Colonic mucosa (tissue), 4 donors: ENCODE data around the gene SIGLEC14. TPM values are rescaled to one million over a fixed set of nuclear protein-coding genes. Genes with fewer than 3 reads are reported as not detected.

Experiments used
- DNase-seq: peaks from one replicate; pipeline ENCODE4 v3.0.0-alpha.2; 2020
- H3K27ac ChIP-seq: fragments of 200-600 bp; one replicate; pipeline ENCODE4 v1.8.0; 2021
- H3K27me3 ChIP-seq: fragments of 200-600 bp; one replicate; pipeline ENCODE4 v1.8.0; 2021
- H3K36me3 ChIP-seq: fragments of 200-600 bp; one replicate; pipeline ENCODE4 v1.8.0; 2021
- H3K4me1 ChIP-seq: fragments of 200-600 bp; one replicate; pipeline ENCODE4 v1.8.0; 2021; ENCODE audit warnings: mild to moderate bottlenecking
- H3K4me3 ChIP-seq: fragments of 200-600 bp; one replicate; pipeline ENCODE4 v1.8.0; 2021
- H3K9ac ChIP-seq, 2 donors: one replicate each; pipeline ENCODE4 v1.7.0; 2013; ENCODE audit warnings: control low read depth in 2 of 2, low read depth in 2 of 2, low read length in 2 of 2
- H3K9me3 ChIP-seq: fragments of 200-600 bp; one replicate; pipeline ENCODE4 v1.8.0; 2021
- intact Hi-C: fragments of 100-400 bp; cut with DNase I; formaldehyde crosslinking; loops from one replicate; pipeline ENCODE4 v1.14.1; 2022
- total RNA-seq, 2 donors: library from RNA; stranded (reverse); fragmentation: NEBNext Ultra II Directional in 1 of 2; extraction: Animal tissue kit (Norgen Biotek cat#: 25700) in 1 of 2; gene quantifications; one replicate each; pipeline ENCODE4 v1.2.1, GENCODE V29; 2021
- TF ChIP-seq, protein P1 (sequence below): fragments of 200-600 bp; IDR thresholded peaks from one replicate; pipeline ENCODE4 v1.8.0; 2022; ENCODE audit warnings: antibody characterized with exemption, mild to moderate bottlenecking
- donor health status: healthy.
- donor health status: DM: no; HTN: no; CAD: no.
- donor health status: DM: no; HTN: no; CAD: no.

The SIGLEC14 gene
- total RNA-seq, 2 donors from 2014 or later = 1.1 to 1.5 TPM

- H3K4me1 ChIP-seq = no peaks in the 10 kb centered on the region
- H3K36me3 ChIP-seq = no peaks in the 10 kb centered on the region
- DNase-seq = no peak
- intact Hi-C loops = no loop called here
- H3K4me3 ChIP-seq = no peak overlapping the region
- TF ChIP-seq, protein P1, sequence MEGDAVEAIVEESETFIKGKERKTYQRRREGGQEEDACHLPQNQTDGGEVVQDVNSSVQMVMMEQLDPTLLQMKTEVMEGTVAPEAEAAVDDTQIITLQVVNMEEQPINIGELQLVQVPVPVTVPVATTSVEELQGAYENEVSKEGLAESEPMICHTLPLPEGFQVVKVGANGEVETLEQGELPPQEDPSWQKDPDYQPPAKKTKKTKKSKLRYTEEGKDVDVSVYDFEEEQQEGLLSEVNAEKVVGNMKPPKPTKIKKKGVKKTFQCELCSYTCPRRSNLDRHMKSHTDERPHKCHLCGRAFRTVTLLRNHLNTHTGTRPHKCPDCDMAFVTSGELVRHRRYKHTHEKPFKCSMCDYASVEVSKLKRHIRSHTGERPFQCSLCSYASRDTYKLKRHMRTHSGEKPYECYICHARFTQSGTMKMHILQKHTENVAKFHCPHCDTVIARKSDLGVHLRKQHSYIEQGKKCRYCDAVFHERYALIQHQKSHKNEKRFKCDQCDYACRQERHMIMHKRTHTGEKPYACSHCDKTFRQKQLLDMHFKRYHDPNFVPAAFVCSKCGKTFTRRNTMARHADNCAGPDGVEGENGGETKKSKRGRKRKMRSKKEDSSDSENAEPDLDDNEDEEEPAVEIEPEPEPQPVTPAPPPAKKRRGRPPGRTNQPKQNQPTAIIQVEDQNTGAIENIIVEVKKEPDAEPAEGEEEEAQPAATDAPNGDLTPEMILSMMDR = no peak
- no peaks in the 10 kb centered on the region for H3K27me3 ChIP-seq
- H3K27ac ChIP-seq = no peak overlapping the region
- H3K9ac ChIP-seq = no peak overlapping the region
- no peaks in the 10 kb centered on the region for H3K9me3 ChIP-seq
Measured at GRCh38 chr19:51628153-51628939, 18.3 kb downstream of the SIGLEC14 start.

DNA sequence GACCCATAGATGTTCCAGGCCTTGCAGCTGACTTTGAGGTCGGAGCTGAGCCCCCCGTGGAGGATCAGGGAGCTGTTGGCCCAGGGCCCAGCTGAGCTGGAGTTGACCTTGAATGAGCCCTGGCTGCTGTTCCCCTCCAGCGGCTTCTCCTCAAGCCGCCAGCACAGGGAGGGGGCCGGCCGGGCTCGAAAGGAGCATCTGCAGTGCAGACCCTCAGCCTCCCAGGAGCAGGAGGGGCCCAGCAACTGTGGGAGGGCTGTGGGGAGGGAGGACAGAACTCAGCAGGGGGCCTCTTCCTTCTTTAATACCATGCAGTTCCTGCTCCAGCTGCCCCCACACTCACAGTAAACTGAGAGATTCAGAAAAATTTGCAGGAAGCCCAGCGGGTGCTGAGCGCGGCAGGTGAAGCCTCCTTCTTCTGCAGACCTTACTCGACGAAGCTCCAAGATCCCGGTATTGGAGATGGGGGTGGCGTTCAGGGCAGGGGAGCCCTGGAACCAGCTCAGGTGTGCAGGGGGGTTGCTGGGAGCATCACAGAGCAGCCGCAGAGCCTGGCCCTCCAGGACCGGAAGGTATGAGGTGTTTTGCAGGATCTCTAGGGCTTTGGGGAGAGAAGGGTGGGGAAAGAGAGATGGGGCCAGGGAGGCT is 19.0 kb downstream of the SIGLEC14 start:
- Histone ChIP-seq H3K27me3 (no peaks in the 10 kb centered on the region), H3K4me1 (no peaks in the 10 kb centered on the region), H3K9me3 (no peaks in the 10 kb centered on the region), H3K27ac (no peak overlapping the region), H3K36me3 (no peaks in the 10 kb centered on the region), H3K9ac (no peak overlapping the region), H3K4me3 (no peak overlapping the region)
- TF ChIP-seq, protein P1 = no peak
- intact Hi-C loops = no loop called here
- no peak for DNase-seq

- no peak overlapping the region for H3K27ac ChIP-seq
- intact Hi-C loops = no loop called here
- DNase-seq = no peak
- H3K36me3 ChIP-seq = no peaks in the 10 kb centered on the region
- H3K4me1 ChIP-seq = no peaks in the 10 kb centered on the region
- H3K9me3 ChIP-seq = no peaks in the 10 kb centered on the region
- no peaks in the 10 kb centered on the region for H3K27me3 ChIP-seq
- TF ChIP-seq, protein P1 = no peak
- no peak overlapping the region for H3K4me3 ChIP-seq
- no peak overlapping the region for H3K9ac ChIP-seq
Measured at GRCh38 chr19:51626675-51627074, 19.9 kb downstream of the SIGLEC14 start.

DNA sequence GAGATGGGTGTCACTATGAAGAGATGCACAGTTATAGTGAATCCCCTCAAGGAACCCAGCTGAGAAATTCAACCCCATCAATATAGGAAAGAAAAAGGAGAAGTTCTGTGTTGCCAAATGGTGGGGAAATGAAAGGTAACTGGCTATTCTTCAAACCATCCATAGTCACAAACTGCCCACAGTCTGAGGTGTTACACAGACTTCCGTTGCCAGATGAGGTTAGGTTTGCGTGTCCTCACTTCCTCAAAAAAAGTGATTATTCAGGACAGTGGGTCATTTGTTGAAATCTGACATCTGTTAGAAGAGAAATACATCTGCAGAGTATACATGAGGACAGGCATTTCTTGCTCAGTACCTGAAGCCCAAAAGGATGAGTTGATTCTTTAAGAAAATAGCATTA is 25.4 kb downstream of the SIGLEC14 start:
- H3K27ac ChIP-seq = no peak overlapping the region
- no peaks in the 10 kb centered on the region for H3K36me3 ChIP-seq
- no peak overlapping the region for H3K9ac ChIP-seq
- DNase-seq = no peak
- H3K9me3 ChIP-seq = no peaks in the 10 kb centered on the region
- intact Hi-C loops = no loop called here
- TF ChIP-seq, protein P1 = no peak
- no peak overlapping the region for H3K4me3 ChIP-seq
- H3K4me1 ChIP-seq = no peaks in the 10 kb centered on the region
- H3K27me3 ChIP-seq = no peaks in the 10 kb centered on the region

- Histone ChIP-seq H3K9ac (no peak overlapping the region), H3K36me3 (no peaks in the 10 kb centered on the region), H3K9me3 (no peaks in the 10 kb centered on the region), H3K27ac (no peak overlapping the region), H3K4me3 (no peak overlapping the region), H3K27me3 (no peaks in the 10 kb centered on the region), H3K4me1 (no peaks in the 10 kb centered on the region)
- no peak for DNase-seq
- TF ChIP-seq, protein P1 = no peak
- intact Hi-C loops = no loop called here
Measured at GRCh38 chr19:51615991-51616390, 30.6 kb downstream of the SIGLEC14 start.
